K562 (cell line): Measurements from ENCODE around the gene CDK14.

Experiments
- DDX20 ChIP-seq: fragments of 450-650 bp; IDR thresholded peaks from 2 replicates; pipeline ENCODE4 v1.6.1; 2016; ENCODE audit warnings: missing genetic modification characterization, low read depth, mild to moderate bottlenecking, missing compliant biosample characterization, moderate library complexity
- TAF1 ChIP-seq: IDR thresholded peaks from 2 replicates; pipeline ENCODE4 v1.6.1; 2011; ENCODE audit warnings: mild to moderate bottlenecking, low read length, moderate library complexity; ENCODE audit not compliant: insufficient read depth, control insufficient read depth, severe bottlenecking; ENCODE audit errors: extremely low read depth
- YY1 ChIP-seq, 3 experiments: IDR thresholded peaks; 2 replicates each; pipeline ENCODE4 v1.6.1; 2011; ENCODE audit warnings: low read length in 2 of 3, mild to moderate bottlenecking in 2 of 3, moderate library complexity in 2 of 3, borderline replicate concordance in 1 of 3, control low read depth in 1 of 3, low read depth in 1 of 3; ENCODE audit not compliant: insufficient read depth in 3 of 3, insufficient replicate concordance in 2 of 3, control insufficient read depth in 1 of 3, insufficient read length in 1 of 3; ENCODE audit errors: extremely low read depth in 1 of 3

DNA sequence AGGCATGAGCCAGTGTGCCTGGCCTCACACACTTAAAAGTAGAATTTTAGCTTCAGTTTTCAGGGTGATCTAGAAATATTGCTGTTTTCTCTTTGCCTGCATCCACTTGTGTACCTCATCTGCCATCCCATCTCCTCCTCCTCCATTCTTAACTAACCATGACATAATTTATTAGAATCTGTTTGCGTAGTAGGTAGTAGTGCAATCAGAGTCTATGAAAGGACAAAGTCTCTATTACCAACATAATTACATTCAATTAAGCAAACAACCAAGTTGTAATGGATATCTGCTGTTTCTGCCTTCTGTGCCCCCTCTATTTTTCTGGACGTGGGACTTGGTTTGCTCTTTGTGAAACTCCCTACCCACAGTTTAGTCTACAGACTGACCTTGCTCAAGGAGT is 72.9 kb downstream of the CDK14 start:
- TF ChIP-seq YY1 (IDR thresholded peaks at IDR 0.05; ENCODE audit: borderline replicate concordance in 1 of 3, control insufficient read depth in 1 of 3, extremely low read depth in 1 of 3, insufficient read depth in 3 of 3, insufficient read length in 1 of 3, insufficient replicate concordance in 2 of 3, low read depth in 1 of 3, low read length in 2 of 3) (no peak), DDX20 (tag) (no peak), TAF1 (no peak)
